ENCODE measurements around the gene TEK. TPM values are rescaled to one million over a fixed set of nuclear protein-coding genes. Genes with fewer than 3 reads are reported as not detected.

TEK gene
- total and polyA plus RNA-seq, 2 experiments from 2014 or later = 1.9 to 9.4 TPM

DNA sequence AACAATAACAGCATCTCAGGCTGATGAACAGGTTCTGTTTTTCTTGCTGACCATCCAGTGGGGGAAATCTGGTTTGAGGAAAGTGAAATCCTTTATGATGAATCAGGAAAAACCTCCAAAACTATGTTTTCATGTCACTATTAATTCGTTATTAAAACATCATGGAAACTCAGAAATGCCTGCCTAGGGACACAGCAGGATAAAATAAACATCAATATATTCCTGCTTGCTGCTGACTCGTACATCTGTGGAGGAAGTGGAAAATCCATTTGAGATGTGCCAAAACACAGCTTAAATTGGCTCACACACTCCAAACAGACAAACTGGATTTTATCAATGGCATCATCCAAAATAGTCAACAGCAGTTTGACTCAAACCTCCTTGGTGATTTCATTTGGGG lies 53.0 kb downstream of the TEK start (continued):
- TF ChIP-seq, protein P1, sequence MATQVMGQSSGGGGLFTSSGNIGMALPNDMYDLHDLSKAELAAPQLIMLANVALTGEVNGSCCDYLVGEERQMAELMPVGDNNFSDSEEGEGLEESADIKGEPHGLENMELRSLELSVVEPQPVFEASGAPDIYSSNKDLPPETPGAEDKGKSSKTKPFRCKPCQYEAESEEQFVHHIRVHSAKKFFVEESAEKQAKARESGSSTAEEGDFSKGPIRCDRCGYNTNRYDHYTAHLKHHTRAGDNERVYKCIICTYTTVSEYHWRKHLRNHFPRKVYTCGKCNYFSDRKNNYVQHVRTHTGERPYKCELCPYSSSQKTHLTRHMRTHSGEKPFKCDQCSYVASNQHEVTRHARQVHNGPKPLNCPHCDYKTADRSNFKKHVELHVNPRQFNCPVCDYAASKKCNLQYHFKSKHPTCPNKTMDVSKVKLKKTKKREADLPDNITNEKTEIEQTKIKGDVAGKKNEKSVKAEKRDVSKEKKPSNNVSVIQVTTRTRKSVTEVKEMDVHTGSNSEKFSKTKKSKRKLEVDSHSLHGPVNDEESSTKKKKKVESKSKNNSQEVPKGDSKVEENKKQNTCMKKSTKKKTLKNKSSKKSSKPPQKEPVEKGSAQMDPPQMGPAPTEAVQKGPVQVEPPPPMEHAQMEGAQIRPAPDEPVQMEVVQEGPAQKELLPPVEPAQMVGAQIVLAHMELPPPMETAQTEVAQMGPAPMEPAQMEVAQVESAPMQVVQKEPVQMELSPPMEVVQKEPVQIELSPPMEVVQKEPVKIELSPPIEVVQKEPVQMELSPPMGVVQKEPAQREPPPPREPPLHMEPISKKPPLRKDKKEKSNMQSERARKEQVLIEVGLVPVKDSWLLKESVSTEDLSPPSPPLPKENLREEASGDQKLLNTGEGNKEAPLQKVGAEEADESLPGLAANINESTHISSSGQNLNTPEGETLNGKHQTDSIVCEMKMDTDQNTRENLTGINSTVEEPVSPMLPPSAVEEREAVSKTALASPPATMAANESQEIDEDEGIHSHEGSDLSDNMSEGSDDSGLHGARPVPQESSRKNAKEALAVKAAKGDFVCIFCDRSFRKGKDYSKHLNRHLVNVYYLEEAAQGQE (IDR thresholded peaks at IDR 0.05; ENCODE audit: unreplicated experiment) = no peak
- TF ChIP-seq JUNB (IDR thresholded peaks at IDR 0.05; ENCODE audit: unreplicated experiment) (no peak), ZNF114 (CRISPR knock-in tag; IDR thresholded peaks at IDR 0.05) (no peak), NANOG (IDR thresholded peaks at IDR 0.05; ENCODE audit: borderline replicate concordance) (no peak), EZH2phosphoT487 (IDR thresholded peaks at IDR 0.05; ENCODE audit: unreplicated experiment) (no peak), STAT1 (IDR thresholded peaks at IDR 0.05; ENCODE audit: unreplicated experiment) (no peak), EZH2 (IDR thresholded peaks at IDR 0.05; ENCODE audit: low read depth, unreplicated experiment) (no peak), POLR2AphosphoS5 (IDR thresholded peaks at IDR 0.05; ENCODE audit: low read depth) (no peak), CREB1 (CRISPR knock-in tag; IDR thresholded peaks at IDR 0.05; ENCODE audit: low read depth) (no peak), ZNF331 (CRISPR knock-in tag; IDR thresholded peaks at IDR 0.05; ENCODE audit: low read depth) (no peak)
- TF ChIP-seq, protein P2, sequence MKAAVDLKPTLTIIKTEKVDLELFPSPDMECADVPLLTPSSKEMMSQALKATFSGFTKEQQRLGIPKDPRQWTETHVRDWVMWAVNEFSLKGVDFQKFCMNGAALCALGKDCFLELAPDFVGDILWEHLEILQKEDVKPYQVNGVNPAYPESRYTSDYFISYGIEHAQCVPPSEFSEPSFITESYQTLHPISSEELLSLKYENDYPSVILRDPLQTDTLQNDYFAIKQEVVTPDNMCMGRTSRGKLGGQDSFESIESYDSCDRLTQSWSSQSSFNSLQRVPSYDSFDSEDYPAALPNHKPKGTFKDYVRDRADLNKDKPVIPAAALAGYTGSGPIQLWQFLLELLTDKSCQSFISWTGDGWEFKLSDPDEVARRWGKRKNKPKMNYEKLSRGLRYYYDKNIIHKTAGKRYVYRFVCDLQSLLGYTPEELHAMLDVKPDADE (IDR thresholded peaks at IDR 0.05) = no peak
- TF ChIP-seq, protein P3, sequence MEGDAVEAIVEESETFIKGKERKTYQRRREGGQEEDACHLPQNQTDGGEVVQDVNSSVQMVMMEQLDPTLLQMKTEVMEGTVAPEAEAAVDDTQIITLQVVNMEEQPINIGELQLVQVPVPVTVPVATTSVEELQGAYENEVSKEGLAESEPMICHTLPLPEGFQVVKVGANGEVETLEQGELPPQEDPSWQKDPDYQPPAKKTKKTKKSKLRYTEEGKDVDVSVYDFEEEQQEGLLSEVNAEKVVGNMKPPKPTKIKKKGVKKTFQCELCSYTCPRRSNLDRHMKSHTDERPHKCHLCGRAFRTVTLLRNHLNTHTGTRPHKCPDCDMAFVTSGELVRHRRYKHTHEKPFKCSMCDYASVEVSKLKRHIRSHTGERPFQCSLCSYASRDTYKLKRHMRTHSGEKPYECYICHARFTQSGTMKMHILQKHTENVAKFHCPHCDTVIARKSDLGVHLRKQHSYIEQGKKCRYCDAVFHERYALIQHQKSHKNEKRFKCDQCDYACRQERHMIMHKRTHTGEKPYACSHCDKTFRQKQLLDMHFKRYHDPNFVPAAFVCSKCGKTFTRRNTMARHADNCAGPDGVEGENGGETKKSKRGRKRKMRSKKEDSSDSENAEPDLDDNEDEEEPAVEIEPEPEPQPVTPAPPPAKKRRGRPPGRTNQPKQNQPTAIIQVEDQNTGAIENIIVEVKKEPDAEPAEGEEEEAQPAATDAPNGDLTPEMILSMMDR (conservative IDR thresholded peaks at IDR 0.05; ENCODE audit: low read depth in 2 of 2) = no peak

DNA sequence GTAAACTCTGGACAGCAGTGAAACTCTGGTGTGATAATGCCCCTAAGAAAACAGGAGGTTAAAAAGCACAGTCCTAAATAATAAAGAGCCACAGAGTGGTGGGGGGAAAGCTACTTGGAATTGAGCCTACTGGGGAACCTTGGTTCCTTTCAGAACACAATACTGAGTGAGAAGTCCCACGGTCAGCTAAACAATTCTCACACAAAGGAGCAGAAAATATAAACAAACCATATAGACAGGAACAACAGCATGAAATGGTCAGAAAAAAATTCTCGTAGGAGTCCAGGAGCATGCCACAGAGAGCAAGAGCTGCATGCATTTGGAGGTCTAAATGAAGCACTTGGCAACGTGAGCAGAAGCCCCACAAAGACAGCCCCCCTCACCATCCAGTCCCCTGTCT lies 56.0 kb downstream of the TEK start:
- 0 out of 3 replicates have a peak, but pooled peaks cover 3% of the 10 kb centered on the region for H3K4me1 Mint-ChIP-seq
- no peak overlapping the region for H2AFZ ChIP-seq
- DNase-seq (ENCODE audit: low spot score) (no peak), ATAC-seq (peak; percentile 36)
- H3K4me2 ChIP-seq = no peak overlapping the region
- H3K27me3 ChIP-seq (ENCODE audit: insufficient read depth) = no peaks in the 10 kb centered on the region
- H3K9me3 Mint-ChIP-seq = no peaks in the 10 kb centered on the region
- no peaks in the 10 kb centered on the region for H3F3A ChIP-seq (replicated peaks; ENCODE audit: low read depth)
- H3K36me3 ChIP-seq (ENCODE audit: insufficient read depth) = no peaks in the 10 kb centered on the region
- H3K27me3 Mint-ChIP-seq (ENCODE audit: insufficient read depth, low read depth, poor library complexity) = no peaks in the 10 kb centered on the region
- no peak overlapping the region for H3K4me3 Mint-ChIP-seq
- no peaks in the 10 kb centered on the region; the same call in 2 of the 3 replicates for H3K36me3 Mint-ChIP-seq (ENCODE audit: low read depth)
- no peaks in the 10 kb centered on the region for H4K20me1 ChIP-seq (replicated peaks; ENCODE audit: insufficient read depth)
- H3K79me2 ChIP-seq (replicated peaks; ENCODE audit: insufficient read depth) = no peaks in the 10 kb centered on the region
- 0 out of 2 replicates have a peak, but pooled peaks cover 8% of the 10 kb centered on the region for H3K9me2 ChIP-seq (ENCODE audit: insufficient read depth)
- no peak overlapping the region for H3K27ac ChIP-seq (ENCODE audit: low read depth)
- no peak overlapping the region; the same call in 1 of the 2 replicates for H3K27ac Mint-ChIP-seq
- no peaks in the 10 kb centered on the region for H3K4me1 ChIP-seq (ENCODE audit: insufficient read depth)
- no peak overlapping the region for H3K4me3 ChIP-seq
- TF ChIP-seq POLR2AphosphoS5 (IDR thresholded peaks at IDR 0.05; ENCODE audit: low read depth) (no peak), ZNF114 (CRISPR knock-in tag; IDR thresholded peaks at IDR 0.05) (no peak), STAT1 (IDR thresholded peaks at IDR 0.05; ENCODE audit: unreplicated experiment) (no peak), NANOG (IDR thresholded peaks at IDR 0.05; ENCODE audit: borderline replicate concordance) (no peak)
- TF ChIP-seq, protein P1 (IDR thresholded peaks at IDR 0.05; ENCODE audit: unreplicated experiment) = no peak

Data from GM23338 (cell line).